A673 (cell line): Measurements from ENCODE around the gene BNC2. TPM values are rescaled to one million over a fixed set of nuclear protein-coding genes. Genes with fewer than 3 reads are reported as not detected.

ENCODE experiments used
- Bru-seq: library from RNA; stranded (reverse); fragments of 400-500 nt; gene quantifications from one replicate; lab custom pipeline; 2021; lab: Mats Ljungman, UMichigan
- BruChase-seq, 2 experiments: library from RNA; stranded (reverse); fragments of 400-500 nt; gene quantifications; one replicate each; lab custom pipeline; 2021; lab: Mats Ljungman, UMichigan
- BruUV-seq: library from RNA; stranded (reverse); fragments of 400-500 nt; replicated peaks from 2 replicates; lab custom pipeline; 2021; lab: Mats Ljungman, UMichigan
- CTCF ChIA-PET: fragments of 300-600 bp; sonication (Branson Sonifier 250); formaldehyde crosslinking; loops from one replicate; lab custom pipeline; 2022; ENCODE audit warnings: antibody characterized with exemption; lab: Charles Lee
- POLR2A ChIA-PET: fragments of 300-600 bp; sonication (Branson Sonifier 250); formaldehyde crosslinking; loops from one replicate; lab custom pipeline; 2022; ENCODE audit warnings: antibody characterized with exemption; ENCODE audit not compliant: low non-redundant PET; lab: Charles Lee
- DNase-seq: peaks from one replicate; pipeline ENCODE4 v3.0.0-alpha.2; 2015; ENCODE audit warnings: low spot score
- H3K27ac ChIP-seq: fragments of 200-600 bp; sonication (generic); 2 replicates; pipeline ENCODE4 v1.5.1; 2016; ENCODE audit warnings: mixed run types, low read depth, mild to moderate bottlenecking, mixed read lengths, antibody characterized with exemption, low read length; ENCODE audit not compliant: poor library complexity, severe bottlenecking
- H3K27me3 ChIP-seq: fragments of 200-600 bp; sonication (generic); replicated peaks from 2 replicates; pipeline ENCODE4 v1.6.1; 2017; ENCODE audit warnings: mixed run types, low read depth, mild to moderate bottlenecking, mixed read lengths, antibody characterized with exemption, low read length; ENCODE audit not compliant: insufficient read depth, poor library complexity
- H3K36me3 ChIP-seq: fragments of 200-600 bp; sonication (generic); 2 replicates; pipeline ENCODE4 v1.6.1; 2016; ENCODE audit warnings: mixed run types, mild to moderate bottlenecking, mixed read lengths, antibody characterized with exemption, low read length; ENCODE audit not compliant: insufficient read depth, poor library complexity, severe bottlenecking
- H3K4me1 ChIP-seq: fragments of 200-600 bp; sonication (generic); 2 replicates; pipeline ENCODE4 v1.6.1; 2017; ENCODE audit warnings: mixed run types, mild to moderate bottlenecking, mixed read lengths, antibody characterized with exemption, low read length; ENCODE audit not compliant: insufficient read depth, poor library complexity, severe bottlenecking
- H3K4me3 ChIP-seq: fragments of 200-600 bp; sonication (generic); 2 replicates; pipeline ENCODE4 v1.5.1; 2016; ENCODE audit warnings: low read depth, mixed run types, mild to moderate bottlenecking, mixed read lengths, low read length; ENCODE audit not compliant: poor library complexity, severe bottlenecking
- H3K9me3 ChIP-seq: fragments of 200-600 bp; sonication (generic); 2 replicates; pipeline ENCODE4 v1.6.1; 2016; ENCODE audit warnings: mixed run types, low read depth, mild to moderate bottlenecking, mixed read lengths, antibody characterized with exemption, low read length; ENCODE audit not compliant: poor library complexity, severe bottlenecking
- CTCF ChIP-seq: fragments of 300-800, 200-600 bp; sonication (generic); conservative IDR thresholded peaks from 2 replicates; pipeline ENCODE4 v1.5.1; 2017; ENCODE audit warnings: low read depth, mild to moderate bottlenecking, antibody characterized with exemption, low read length, moderate library complexity, mixed read lengths
- EZH2 ChIP-seq: fragments of 200-600 bp; sonication (generic); IDR thresholded peaks from 2 replicates; pipeline ENCODE4 v1.6.1; 2017; ENCODE audit warnings: borderline replicate concordance, low read depth, mild to moderate bottlenecking, mixed read lengths, antibody characterized with exemption, low read length; ENCODE audit not compliant: poor library complexity, severe bottlenecking
- intact Hi-C: fragments of 100-400 bp; cut with micrococcal nuclease; formaldehyde crosslinking; loops from one replicate; pipeline ENCODE4 v1.10.0; 2022; ENCODE audit not compliant: unreplicated experiment
- long read RNA-seq: library from polyadenylated mRNA; stranded (forward); transcript quantifications from one replicate; pipeline ENCODE4 v2.0.0, GENCODE V29; 2022
- total RNA-seq: library from RNA; stranded (reverse); gene quantifications from 2 replicates; pipeline ENCODE4 v1.2.3, GENCODE V29; 2021

Gene BNC2
- total RNA-seq (0.45 and 0.74 TPM in 2 replicates), Bru-seq, nascent RNA (percentile 18 among the genes with signal in this experiment), BruChase-seq, experiment 1, labeled RNA remaining after a 2-hour chase (percentile 19 among the genes with signal in this experiment), BruChase-seq, experiment 2, labeled RNA remaining after a 6-hour chase (percentile 13 among the genes with signal in this experiment)
- long read RNA-seq, partial matches to known transcripts, result 0 of 1 reads
- long read RNA-seq, other reads (novel, unspliced or antisense), result 1 of 1 reads

DNA sequence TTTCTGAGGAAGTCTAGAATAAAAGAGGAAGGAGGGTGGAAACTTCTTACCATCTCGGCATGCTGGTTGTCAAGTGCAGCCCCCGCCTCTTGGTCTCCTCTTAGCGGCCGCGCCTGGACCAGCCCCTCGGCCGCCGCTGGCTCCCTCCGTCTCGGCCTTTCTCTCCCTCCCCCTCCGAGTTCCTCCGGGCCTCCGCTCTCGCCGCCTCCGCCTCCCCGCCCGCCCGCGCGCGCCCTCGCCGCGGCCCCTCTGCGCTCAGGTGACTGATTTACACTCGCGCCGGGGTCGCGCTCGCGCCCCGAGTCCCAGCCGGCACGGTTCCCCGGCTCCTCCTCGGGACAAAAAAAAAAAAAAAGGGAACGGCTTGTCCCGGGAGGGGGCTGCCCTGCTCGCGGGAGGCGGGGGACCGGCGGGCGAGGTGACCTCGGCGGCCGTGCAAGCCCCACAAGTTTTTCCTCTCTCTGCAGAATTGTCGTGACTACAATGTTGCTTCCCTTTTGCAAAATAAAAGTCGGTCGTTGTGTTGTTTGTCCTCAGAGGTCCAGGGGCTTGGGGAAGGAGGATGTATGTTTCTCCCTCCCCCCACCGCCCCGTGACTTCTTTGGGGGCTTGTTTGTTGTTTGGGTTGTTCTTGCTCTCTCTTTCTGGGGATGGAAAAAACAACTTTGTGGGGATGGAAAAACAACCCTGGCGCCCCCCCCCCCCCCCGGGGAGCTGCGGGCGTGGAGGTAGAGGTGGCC, at the start of gene BNC2:
Gene BNC2, minus strand, starts transcription at position 75 of the 740 bp plus-strand sequence. Its CDS starts 22 bp downstream, at position 53.
- POLR2A ChIA-PET, result no interaction called here
- CTCF ChIA-PET, result no interaction called here

GRCh38 chr9:16918920-16919319, 48.5 kb upstream of the BNC2 start:
- intact Hi-C loops, result no loop called here
- ChIA-PET CTCF (no interaction called here), POLR2A (no interaction called here)
- H3K27me3 ChIP-seq, result no peaks in the 10 kb centered on the region
- no TSS peak for BruUV-seq
- DNase-seq, result no peak
- no peaks in the 10 kb centered on the region for H3K4me1 ChIP-seq
- TF ChIP-seq EZH2 (no peak), CTCF (no peak)
- H3K36me3 ChIP-seq, result no peaks in the 10 kb centered on the region
- no peak overlapping the region for H3K27ac ChIP-seq
- no peaks in the 10 kb centered on the region for H3K9me3 ChIP-seq
- no peak overlapping the region for H3K4me3 ChIP-seq

More for the DNA sequence above, at the start of gene BNC2:
- H3K4me3 ChIP-seq, result peak within 1 kb of the TSS; percentile 44
- no peak for TF ChIP-seq CTCF
- no peak for TF ChIP-seq EZH2
- DNase-seq, result peak; percentile 7
- H3K4me1 ChIP-seq, result no peaks in the 10 kb centered on the region
- no peak within 1 kb of the TSS for H3K27ac ChIP-seq
- H3K27me3 ChIP-seq, result peaks cover 25% of the 10 kb centered on the region
- no TSS peak for BruUV-seq
- intact Hi-C loops, result no loop called here
- no peaks in the 10 kb centered on the region for H3K36me3 ChIP-seq
- no peaks in the 10 kb centered on the region for H3K9me3 ChIP-seq

DNA sequence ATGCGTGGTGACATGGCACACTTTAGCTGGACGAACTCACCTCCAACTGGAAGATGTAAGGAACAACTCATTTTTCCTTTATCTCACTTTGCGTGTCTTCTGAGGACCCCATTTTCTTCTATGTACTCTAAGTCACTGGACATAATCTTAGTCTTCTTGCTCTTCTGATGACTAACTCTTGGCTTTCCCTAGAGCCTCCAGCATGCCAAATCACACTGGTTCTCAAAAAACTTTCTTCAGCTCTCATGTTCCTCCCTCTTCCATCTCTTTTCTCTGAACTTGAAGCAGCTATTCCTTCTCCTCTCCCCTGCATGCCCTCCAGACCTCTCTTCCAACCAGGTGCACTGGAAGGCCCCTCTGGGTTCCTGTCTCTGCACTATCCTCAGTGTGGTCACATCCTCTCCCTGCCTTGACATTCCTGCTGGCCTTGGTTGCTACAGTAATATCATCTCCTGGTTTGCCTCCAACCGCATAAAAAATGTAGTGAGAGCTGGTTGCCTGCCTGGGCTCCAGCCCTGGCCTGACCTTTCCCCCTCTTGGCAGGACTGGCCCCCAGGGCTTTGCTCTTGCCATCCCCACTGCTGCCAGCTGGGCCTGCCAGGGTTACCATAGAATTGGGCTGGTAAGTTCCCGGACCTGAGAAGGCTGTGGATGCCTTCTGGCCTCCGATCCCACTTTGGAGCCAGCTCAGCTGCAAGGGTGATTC, 44.8 kb upstream of the BNC2 start:
- H3K9me3 ChIP-seq, result no peaks in the 10 kb centered on the region
- POLR2A ChIA-PET, result no interaction called here
- H3K4me1 ChIP-seq, result no peaks in the 10 kb centered on the region
- H3K27me3 ChIP-seq, result no peaks in the 10 kb centered on the region
- BruUV-seq, result no TSS peak
- CTCF ChIA-PET, result no interaction called here
- no peak overlapping the region for H3K4me3 ChIP-seq
- H3K27ac ChIP-seq, result no peak overlapping the region
- no peak for DNase-seq
- no peaks in the 10 kb centered on the region for H3K36me3 ChIP-seq
- intact Hi-C loops, result no loop called here
- TF ChIP-seq EZH2, result no peak
- no peak for TF ChIP-seq CTCF
